HG03045 (cell line): ENCODE data around the gene GOLGA6D.
"Not testable (repeated sequence)": the region's sequence is repeated elsewhere in the genome, so short reads cannot be mapped to it uniquely, and the experiment has no call there.

ENCODE experiments used
- ATAC-seq: cut with Tn5 transposase; IDR thresholded peaks from one replicate; pipeline ENCODE4 v1.9.1; 2021; ENCODE audit warnings: mild to moderate bottlenecking, moderate library complexity; ENCODE audit not compliant: unreplicated experiment

Gene GOLGA6D

GRCh38 chr15:75282572-75282971, at the start of gene GOLGA6D:
TSS of gene GOLGA6D (plus strand) at chr15:75282835. CDS start at chr15:75282876, 41 bp downstream.
- not testable (repeated sequence) for ATAC-seq

GRCh38 chr15:75233504-75234190, 49.0 kb upstream of the GOLGA6D start:
- no peak for ATAC-seq

DNA sequence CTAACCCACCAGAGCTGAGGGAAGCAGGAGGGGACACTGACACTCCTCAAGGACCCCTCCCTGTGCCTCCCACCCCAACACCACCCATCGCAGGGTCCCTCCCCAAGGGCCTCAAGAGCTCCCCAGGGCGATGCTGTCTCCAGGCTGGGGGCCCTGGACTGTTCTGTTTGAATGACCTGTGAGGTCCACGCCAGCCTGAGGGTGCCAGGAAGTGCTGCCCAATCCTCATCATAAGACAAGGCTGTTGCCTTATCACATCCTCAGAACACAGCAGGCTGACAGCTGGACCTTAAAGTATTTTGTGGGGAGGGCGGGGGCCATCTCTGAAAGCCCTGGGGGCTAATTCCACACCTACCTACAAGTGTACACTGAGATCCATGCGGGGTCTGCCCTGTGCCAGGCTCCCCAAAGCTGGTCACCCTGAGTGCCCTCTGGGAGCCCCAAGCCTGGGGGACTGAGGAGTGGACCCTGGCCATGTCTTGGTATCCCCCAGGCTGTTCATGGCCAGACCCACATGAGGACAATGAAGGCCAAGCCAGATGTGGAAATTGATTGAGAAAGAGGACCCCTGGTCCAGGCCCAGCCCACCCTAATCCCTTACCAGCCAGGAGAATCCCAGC, 48.3 kb upstream of the GOLGA6D start:
- no peak for ATAC-seq

- no peak for ATAC-seq
Observed at GRCh38 chr15:75235051-75235673, 47.5 kb upstream of the GOLGA6D start.

- ATAC-seq = no peak
Observed at GRCh38 chr15:75235760-75236729, 46.6 kb upstream of the GOLGA6D start.

DNA sequence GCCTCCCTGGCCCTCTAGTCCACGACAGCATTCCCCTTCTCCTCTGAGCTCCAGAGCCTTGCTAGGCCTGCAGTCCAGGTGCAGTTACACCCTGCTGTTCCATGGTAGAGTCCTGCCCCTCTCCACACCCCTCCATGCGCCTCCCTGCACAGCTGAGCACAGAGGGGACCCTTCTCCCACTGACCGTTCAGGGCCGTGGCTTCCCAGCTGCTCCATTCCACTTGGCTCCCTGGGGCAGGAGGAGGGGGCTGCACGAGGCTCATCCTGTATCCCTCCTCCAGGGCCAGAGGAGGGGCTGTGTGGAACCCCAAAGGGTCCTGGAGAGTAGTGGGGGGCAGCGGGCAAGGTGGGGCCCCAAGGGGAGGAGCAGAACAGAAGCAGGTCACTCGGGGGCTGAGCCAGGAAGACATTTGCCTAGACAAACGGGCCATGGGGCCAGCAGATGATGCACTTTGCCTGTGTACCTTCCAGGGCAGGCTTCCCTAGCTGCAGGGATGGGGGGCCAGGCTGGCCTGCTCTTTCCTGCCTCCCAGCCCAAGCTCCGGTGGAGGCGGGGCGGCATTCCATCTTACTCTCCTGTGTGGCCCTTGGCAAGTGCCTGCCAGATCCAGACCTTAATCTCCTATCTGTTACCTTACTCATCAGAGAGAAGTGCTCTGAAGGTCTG, 45.2 kb upstream of the GOLGA6D start:
- ATAC-seq = no peak

DNA sequence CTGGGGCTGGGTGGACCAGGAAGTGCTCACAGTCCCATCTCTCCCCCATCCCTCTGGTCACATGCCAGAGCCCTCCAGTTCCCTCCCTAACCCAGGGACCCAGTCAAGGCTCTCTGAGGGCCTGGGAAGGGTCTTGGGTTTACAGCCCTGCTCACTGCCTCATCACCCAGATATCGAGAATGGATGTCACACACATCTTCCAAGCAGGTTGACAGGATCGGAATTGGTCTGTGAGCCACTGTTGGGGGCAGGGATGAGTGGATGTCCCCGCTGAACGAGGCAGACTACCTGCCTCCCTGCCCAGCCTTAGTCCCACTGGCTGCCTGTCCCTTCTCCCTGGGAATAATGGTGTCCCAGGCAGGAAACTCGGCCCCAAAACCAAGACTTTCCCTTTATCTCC, 44.5 kb upstream of the GOLGA6D start:
- no peak for ATAC-seq

- ATAC-seq = not testable (repeated sequence)
Observed at GRCh38 chr15:75245741-75246140, 36.9 kb upstream of the GOLGA6D start.

GRCh38 chr15:75248991-75249390, 33.6 kb upstream of the GOLGA6D start:
- not testable (repeated sequence) for ATAC-seq

DNA sequence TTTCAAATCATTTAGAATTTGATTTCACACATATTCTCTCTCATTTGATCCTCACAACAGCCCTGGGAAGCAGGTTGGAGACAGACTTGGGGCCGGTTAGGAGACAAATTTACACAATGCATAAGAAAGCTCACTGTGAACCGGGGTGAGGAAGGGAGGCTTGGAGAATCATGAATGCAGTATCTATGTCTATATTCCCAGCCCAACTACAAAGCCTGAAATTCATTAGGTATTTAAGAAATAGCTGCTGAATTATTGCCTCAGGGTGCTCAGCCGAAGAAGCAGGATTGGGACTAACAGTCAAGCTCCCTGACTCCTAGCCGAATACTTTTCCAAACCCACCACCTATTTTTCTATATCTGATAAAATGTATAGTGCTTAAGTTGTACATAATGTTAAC, 32.9 kb upstream of the GOLGA6D start:
- no peak for ATAC-seq

- ATAC-seq = not testable (repeated sequence)
Observed at GRCh38 chr15:75251343-75251742, 31.3 kb upstream of the GOLGA6D start.

DNA sequence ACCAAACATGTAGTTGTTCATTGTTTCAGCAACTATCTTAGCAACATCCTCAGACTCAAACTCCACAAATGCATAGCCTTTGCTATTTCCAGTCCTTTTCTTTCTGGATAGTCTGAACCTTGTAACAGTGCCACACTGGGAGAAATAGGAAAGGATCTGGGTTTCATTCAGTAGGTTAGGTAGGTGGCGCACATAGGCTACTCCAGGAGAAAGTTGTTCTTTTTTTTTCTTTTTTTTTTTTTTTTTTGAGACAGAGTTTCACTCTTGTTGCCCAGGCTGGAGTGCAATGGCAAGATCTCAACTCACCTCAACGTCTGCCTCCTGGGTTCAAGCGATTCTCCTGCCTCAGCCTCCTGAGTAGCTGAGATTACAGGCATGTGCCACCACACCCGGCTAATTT, 30.4 kb upstream of the GOLGA6D start:
- ATAC-seq = not testable (repeated sequence)

DNA sequence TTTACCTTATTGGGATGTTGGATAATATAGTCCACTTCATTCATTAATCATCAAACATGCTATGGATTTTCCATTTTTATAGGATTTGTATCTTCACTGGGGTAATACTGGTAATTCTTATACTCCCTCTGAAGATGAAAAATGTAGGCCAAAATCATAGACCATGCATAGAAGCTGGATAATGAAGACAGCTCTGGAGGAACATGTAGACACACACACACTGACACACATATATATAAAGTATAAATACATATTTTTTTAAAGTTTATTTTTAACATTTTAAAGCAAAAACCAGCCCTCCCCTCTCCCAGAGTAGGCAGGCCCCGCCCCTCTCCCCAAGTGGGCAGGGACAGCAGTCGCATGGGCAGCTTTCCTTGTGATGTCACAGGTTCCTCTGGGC, 24.6 kb upstream of the GOLGA6D start, which contains the start of gene GOLGA6C:
Gene GOLGA6C, plus strand, starts transcription at position 301 of the 400 bp plus-strand sequence. CDS start 265 bp downstream, outside the sequence.
- not testable (repeated sequence) for ATAC-seq

GRCh38 chr15:75258620-75259343, 23.9 kb upstream of the GOLGA6D start:
- not testable (repeated sequence) for ATAC-seq

GRCh38 chr15:75259873-75260272, 22.8 kb upstream of the GOLGA6D start:
- not testable (repeated sequence) for ATAC-seq

GRCh38 chr15:75273751-75274359, 8.8 kb upstream of the GOLGA6D start:
- ATAC-seq = not testable (repeated sequence)

DNA sequence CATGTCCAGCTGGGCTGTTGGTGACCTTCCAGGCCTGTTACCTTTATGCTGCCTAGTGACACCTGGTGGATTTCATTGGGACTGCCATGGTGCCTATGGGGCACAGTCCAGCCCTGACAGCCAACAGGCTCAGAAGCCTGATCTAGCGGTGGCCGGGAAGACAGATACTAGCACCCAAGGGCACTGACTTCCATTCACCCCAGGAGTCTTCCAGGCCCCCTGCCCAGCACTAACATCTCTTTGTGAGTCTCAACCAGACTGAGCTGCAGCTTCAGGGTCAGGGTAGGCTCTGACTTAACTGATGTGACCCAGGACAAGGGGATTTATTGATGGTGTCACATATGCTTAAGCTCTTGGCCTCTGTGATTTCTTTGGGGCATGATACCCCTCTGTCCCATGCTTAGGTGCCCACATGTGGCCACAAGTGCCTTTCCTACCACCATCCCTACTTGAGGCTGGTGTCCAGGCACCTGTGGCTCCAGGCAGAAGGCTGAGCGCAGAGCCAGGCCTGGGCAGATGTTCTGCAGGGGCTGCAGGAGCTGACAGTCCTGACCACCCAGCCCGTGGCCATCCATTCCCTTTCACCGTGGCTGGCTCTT, 8.0 kb upstream of the GOLGA6D start:
- not testable (repeated sequence) for ATAC-seq

DNA sequence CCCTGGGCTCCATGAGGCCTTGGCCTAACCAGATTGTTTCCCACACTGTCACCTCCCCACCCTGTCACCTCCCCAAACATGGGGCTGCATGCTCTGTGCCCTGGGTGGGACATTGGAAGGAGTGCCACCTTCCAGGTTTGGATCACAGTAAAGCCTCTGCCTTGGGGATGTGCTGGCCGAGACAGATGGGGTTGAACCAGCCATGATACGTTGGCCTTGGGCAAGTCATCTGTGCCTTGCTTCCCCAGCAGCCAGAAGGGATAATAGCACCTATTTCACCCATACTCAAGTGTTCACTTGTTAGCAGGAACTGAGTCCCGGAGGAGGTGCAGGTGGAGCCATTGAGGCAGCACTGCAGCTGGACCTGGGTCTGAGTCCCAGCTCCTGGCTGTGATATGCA, 7.0 kb upstream of the GOLGA6D start:
- ATAC-seq = not testable (repeated sequence)

- ATAC-seq = not testable (repeated sequence)
Observed at GRCh38 chr15:75278497-75278896, 4.1 kb upstream of the GOLGA6D start.
